ENCODE measurements around the gene PIK3CD.
"Not testable (repeated sequence)": the region's sequence is repeated elsewhere in the genome, so short reads cannot be mapped to it uniquely, and the experiment has no call there.

The PIK3CD gene

DNA sequence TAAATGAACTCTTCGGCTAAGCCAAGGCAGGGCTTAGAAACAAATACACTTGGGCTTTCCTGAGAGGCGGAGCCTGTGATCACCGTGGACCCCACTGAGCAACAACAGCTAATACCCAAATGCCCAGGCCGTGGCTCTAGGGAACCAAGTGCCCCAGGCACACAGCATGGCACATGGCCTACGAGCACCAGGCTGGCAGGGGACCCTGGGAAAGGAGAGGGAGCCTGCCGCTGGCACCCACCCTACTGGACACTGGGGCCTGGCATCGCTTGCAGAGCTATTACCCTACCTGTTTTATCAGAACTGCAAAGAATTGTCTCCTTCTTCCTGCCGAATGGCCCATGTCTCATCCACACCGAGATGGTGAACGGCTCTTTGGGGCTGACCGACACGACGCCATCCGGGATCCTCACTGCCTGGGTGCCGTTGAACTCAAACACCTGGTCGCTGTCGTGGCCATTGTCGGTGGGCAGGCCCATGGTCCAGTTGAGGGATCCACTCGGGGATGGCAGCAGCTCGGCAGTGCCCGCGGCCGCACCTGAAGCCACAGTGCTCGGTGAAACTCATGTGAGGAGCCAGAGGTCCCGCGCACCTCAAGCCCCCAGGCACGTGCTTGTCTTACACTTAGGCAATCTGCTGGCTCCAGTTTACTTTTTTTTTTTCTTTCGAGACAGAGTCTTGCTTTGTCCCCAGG lies 92.7 kb downstream of the PIK3CD start:
- DNase-seq = no peak

DNA sequence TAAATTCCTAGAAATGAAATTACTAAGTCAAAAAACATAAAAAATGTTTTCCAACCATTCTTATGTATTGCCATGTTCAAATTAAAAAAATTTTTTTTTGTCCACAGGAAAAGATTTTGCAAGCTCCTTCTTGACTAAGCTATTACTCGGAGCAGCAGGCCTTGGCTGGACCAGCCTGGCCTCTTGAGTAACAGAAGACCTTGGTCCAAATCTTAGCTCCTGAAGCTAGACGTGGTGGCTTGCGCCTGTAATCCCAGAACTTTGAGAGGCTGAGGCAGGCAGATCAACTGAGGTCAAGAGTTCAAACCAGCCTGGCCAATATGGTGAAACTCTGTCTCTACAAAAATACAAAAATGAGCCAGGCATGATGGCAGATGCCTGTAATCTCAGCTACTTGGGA lies 94.7 kb downstream of the PIK3CD start:
- DNase-seq = no peak

DNA sequence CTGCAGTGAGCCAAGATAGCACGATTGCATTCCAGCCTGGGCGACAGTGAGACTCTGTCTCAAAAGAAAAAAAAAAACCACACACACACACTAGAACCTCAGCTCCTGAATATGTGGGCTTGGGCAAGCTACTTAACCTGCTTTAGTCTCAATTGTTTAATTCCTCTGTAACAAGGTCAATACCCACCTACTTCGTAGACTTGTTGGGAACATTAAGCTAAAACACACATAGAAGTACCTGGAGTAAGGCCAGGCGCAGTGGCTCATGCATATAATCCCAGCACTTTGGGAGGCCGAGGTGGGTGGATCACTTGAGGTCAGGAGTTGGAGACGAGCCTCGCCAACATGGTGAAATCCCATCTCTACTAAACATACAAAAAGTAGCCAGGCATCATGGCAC lies 95.1 kb downstream of the PIK3CD start:
- DNase-seq = no peak

DNA sequence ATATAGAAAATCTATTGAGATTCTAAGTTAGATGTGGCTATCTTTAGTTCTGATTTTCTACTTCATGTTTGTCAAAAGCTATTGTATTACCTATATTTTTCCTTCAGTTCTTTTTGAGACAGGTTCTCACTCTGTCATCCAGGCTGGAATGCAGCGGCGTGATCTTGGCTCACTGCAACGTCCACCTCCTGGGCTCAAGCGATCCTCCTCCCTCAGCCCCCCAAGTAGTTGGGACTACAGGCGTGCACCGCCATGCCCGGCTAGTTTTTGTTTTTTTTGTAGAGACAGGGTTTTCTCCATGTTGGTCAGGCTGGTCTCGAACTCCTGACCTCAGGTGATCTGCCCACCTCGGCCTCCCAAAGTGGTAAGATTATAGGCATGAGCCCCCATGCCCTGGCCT lies 96.9 kb downstream of the PIK3CD start:
- DNase-seq = not testable (repeated sequence)

DNA sequence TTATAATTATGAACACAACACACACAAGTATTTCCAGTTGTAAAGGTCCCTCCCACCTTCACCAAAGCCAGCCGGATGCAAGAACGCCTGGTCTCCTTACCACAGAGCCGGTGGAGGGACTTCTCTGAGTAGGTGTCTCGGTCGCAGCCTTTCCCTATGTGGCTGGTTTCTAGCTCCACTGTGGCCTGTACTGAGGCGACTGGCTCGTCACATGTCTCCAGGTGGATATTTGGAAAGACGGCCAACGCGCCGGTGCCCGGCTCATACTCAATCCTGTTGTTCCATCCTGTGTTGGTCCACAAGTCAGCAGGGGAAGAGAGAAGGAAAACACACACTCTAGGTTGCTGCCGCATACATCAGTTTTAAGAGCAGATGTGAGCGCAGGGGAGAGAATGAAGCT lies 97.8 kb downstream of the PIK3CD start:
- DNase-seq = no peak

DNA sequence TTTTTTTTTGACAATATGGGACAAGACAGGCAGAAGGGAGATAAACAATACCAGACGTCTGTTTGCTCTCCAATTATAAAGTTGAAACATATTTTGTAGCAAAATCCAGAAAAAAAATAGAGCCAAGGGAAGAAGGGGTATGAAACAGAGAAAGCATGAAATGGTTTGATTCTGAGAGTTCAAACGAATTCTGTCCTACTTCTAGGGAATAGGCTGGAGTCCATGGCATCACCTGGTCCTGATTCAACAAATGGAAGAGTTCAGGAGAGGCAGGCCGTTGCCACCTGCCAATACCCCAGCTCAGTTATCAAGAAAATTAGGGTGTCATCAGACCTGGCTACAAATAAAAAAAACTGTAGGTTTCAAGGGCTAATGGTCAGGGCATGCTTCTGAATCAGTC lies 100.4 kb downstream of the PIK3CD start:
- no peak for DNase-seq

DNA sequence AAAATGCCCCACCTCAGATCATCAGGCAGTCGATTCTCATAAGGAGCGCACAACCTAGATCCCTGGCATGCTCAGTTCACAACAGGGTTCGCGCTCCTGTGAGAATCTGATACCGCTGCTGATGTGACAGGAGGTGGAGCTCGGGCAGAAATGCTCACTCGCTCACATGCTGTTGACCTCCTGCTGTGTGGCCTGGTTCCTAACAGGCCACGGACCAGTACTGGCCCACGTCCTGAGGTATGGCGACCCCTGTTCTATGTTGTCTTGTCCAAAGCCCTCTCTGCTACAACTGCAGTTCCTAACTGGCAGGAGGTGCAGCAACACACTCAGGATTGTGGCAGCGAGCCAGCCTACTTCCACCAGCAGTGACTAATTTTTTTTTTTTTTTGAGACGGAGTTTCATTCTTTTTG lies 101.6 kb downstream of the PIK3CD start:
- DNase-seq = no peak

DNA sequence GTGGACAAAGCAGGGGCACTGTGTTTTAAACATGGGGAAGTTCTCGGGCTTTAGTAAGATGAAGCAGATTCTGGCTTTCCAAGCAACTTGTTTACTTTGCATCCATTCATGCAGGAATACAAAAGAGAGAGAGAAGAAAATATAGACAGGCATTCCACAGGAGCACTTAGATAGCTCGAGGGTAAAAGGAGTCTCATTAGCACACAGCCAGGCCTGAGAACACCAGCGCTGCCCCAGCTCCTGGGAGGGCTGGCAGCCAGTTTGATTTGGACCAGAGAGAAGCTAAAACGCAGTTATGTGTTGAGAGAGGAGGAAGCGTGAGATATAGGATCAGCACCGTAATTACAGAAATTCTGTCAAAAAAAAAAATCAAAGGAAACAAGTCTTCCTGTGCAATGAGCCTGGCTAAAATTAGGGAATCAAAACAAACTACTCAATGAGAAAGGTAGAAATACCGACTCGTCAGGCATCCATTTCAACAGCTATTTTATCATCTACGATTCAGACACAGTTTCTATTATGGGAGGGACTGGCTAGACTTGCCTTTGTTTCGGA lies 104.0 kb downstream of the PIK3CD start:
- no peak for DNase-seq

DNA sequence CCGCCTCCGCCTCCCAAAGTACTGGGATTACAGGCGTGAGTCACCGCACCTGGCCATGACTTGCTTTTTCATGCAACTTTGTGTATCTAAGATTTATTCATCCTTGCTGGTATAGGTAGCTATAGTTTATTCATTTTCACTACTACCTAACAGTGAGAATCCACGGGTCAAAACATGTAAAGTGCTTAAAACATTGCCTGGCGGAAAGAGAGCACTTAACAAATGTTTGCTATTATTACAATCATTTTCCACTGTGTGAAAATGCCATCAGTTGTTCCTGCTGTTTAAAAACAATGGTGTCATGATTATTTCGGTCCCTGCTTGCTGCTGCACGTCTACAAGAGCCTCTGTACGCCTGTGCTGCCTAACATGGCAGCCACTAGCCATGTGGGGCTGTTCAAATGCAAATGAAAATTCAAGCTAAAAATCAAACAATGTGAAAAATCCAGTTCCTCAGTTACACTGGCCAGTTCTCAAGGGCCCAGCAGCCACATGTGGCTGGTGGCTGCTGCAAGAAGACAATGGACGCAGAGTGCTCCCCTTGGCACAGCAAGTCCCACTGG lies 107.1 kb downstream of the PIK3CD start:
- DNase-seq = no peak

DNA sequence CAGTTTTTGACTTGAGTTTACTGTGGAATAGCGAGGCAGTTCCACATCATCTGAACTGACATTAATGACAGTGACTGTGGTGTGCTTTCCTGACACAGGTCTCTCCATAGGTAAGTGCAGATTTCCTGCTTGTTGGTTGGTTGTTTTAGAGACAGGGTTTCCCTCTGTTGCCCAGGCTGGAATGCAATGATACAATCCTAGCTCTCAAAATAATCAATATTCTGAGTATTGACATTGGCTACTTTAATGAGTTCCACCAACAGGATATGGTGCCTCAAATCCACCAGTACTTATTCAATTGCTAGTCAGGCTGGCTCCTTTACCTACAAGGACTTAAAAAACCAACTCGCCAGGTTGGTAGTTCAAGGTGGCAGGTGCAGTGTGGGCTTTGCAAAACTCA lies 108.4 kb downstream of the PIK3CD start:
- DNase-seq = no peak

DNA sequence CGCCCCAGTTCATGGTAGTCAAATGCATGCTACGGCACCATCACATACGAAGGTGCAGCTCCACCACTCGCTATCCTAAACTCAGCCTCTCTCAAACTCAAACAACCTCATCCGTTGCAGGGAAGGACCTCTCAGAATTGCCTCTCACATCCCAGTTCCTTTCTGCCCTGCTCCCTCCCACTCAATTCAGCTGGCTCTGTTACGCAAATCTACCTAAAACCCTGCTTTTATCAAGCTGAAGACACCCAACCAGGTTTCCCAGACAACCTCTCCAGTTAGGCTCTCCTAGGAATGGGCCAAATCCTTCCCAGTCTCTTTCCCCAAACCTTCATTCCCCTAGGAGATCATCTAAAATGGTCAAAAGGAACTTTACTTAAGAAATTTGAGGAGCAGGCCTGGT lies 109.3 kb downstream of the PIK3CD start:
- no peak for DNase-seq

DNA sequence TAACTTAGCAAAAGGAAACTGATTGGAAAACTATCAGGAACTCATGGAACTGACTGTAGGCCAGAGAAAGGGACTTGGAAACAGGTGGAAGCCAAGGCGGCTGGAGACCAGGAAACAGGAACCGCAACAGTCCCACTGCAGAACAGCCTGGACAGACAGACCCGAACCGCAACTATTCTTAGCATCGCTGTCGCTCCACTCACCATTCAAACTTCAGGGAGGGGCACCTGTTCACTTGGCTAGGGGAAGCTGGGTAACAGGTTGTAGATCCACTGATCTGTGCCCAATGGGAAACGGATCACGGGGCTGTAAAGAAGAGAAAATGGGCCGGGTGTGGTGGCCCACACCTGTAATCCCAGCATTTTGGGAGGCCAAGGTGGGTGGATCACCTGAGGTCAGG lies 110.3 kb downstream of the PIK3CD start:
- no peak for DNase-seq

DNA sequence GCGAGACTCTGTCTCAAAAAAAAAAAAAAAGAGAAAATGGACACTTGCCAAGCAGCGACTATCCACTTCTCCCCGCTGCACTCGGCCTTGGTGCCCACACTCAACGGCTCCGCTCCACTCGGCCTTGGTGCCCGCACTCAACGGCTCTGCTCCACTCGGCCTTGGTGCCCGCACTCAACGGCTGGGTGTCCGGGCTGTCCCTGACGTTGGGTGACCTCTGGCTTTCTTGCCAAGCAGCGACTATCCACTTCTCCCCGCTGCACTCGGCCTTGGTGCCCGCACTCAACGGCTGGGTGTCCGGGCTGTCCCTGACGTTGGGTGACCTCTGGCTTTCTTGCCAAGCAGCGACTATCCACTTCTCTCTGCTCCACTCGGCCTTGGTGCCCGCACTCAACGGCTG lies 110.9 kb downstream of the PIK3CD start:
- not testable (repeated sequence) for DNase-seq

DNA sequence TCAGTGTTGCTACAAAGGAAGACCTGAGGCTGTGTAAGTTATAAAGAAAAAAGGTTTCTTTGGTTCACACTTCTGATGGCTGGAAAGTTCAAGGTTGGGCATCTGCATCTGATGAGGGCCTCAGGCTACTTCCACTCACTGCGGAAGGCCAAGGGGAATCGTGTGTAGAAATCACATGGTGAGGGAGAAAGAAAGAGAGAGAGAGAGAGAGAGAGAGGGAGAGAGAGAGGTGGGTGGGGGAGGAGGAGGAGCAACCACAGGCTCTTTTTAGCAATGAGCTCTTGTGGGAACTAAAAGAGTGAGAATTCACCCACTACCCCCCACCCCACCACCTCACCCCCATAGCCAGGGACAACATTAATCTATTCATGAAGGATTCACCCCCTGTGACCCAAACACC lies 112.4 kb downstream of the PIK3CD start:
- DNase-seq = no peak

DNA sequence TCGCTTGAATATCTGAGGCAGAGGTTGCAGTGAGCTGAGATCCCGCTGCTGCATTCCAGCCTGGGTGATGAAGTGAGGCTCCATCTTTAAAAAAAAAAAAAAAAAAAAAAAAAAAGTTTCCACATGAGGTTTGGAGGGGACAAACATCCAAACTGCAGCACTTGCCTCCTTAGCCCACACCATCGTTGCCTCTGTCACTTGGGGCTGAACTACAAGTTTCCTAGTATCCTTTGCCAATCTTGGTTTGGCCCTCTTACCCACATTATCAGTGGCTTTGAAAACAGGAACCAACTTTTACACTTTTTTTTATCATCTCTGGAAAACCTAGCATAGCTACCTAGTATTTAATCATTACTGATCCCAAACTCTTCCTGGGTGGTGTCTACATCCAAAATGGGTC lies 113.0 kb downstream of the PIK3CD start:
- DNase-seq = no peak

DNA sequence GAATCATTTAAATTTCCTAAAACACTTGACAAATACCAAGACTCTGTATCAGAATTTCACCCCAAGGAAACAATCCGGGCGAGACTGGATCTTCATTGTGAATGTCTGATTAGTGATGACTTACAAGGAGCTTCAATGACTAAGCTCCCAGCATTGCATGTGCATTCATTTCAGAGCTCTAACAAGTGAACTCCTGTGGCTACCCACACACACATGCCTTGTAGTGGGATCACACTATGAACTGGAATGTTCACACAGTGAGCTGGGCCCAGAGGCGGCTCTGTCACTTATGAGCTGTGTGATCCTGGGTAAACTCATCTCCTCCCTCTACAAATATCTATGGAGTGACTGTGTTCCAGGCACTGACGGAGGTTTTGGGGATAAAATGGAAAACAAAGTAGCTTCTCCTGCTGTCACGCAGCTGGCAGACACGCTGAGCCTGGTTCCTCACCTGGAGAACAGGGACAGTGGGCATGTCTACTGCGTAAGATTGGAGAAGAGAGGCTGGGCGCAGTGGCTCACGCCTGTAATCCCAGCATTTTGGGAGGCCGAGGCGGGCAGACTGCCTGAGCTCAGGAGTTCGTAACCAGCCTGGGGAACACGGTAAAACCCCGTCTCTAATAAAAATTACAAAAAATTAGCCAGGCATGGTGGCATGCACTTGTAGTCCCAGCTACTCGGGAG lies 115.4 kb downstream of the PIK3CD start:
- no peak for DNase-seq

DNA sequence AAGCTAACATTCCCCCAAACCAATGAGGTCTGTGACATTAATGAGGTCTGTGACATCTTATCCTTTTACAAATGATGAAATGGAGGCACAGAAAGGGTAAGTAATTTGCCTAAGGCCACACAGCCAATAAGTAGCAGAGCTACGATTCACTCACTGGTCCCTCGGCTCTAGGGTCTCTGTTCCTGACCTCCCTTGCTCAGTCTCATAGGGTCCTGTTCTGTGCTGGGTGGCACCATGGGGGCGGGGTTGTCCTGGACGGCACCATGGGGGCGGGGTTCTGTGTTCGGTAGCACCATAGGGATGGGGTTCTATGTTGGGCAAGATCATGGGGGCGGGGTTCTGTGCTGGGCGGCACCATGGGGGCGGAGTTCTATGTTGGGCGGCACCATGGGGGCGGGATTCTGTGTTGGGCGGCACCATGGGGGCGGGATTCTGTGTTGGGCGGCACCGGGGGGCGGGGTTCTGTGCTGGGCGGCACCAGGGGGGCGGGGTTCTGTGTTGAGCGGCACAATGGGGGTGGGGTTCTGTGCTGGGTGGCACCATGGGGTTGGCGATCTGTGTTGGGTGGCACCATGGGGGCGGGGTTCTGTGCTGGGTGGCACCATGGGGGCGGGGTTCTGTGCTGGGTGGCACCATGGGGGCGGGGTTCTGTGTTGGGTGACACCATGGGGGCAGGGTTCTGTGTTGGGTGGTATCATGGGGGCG lies 116.6 kb downstream of the PIK3CD start:
- no peak for DNase-seq

DNA sequence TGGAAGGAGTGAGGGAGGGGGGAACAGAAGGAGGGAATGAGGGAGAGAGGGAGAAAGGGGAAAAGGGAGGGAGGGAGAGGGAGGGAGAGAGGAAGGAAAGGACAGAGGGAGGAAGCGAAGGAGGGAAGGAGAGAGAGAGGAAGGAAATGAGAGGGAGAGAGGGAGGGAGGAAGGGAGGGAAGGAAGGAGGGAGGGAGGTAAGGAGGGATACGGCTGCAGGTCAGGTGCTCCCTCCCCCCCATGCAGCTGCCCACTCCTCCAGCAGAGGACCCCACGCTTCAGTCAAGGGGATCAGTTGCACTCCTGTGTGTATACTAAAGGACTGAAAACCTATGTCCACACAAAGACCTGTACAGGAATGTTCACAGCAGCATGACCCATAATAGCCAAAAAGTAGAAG lies 117.5 kb downstream of the PIK3CD start:
- DNase-seq = no peak

DNA sequence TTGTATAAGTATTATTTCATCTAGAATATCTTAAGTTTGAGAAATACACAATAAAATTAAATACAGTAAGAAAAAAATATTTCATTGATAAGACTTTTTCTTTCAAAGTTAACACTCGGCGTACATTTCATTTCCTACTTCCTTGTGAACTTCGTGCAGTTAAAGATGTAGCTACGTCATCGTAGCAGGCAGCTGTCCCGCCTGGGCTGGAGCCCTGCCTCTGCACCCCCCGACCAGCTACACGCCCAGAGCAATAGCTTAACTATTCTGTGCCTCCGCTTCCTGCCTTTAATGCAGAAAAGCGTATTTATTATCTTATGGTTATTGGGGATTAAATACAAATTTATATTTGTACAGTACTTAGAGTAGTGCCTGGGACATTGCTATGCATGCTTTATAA lies 118.8 kb downstream of the PIK3CD start:
- no peak for DNase-seq

DNA sequence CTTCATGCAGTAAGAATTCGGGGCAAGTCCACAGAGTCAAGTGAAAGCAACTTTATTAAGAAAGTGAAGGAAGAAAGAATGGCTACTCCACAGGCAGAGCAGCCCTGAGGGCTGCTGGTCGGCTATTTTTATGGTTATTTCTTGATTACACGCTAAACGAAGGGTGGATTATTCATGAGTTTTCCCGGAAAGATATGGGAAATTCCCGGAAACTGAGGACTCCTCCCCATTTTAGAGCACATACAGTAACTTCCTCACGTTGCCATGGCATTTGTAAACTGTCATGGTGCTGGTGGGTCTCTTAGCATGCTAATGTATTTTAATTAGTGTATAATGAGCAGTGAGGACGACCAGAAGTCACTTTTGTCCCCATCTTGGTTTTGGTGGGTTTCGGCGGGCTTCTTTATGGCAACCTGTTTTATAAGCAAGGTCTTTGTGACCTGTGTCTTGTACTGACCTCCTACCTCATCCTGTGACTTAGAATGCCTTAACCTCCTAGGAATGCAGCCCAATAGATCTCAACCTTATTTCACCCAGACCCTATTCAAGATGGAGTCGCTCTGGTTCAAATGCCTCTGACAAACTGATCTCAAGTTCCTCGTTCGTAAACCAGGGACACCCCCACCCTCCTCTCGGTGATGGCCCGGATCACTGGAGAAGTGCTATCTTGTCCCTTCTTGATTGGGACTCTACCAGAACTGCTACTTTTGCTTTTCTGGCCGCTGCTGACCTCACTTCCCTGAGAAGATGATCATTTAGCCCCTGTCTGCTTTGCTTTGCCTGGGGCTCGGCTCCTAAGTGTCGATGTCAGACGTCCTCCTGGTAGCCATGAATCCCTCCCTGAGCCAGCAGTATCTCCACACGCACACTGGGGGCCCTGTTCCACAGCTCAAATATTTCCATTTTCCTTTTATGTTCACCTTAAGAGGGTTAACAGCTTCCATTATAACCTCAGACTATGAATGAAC lies 123.5 kb downstream of the PIK3CD start:
- no peak for DNase-seq

DNA sequence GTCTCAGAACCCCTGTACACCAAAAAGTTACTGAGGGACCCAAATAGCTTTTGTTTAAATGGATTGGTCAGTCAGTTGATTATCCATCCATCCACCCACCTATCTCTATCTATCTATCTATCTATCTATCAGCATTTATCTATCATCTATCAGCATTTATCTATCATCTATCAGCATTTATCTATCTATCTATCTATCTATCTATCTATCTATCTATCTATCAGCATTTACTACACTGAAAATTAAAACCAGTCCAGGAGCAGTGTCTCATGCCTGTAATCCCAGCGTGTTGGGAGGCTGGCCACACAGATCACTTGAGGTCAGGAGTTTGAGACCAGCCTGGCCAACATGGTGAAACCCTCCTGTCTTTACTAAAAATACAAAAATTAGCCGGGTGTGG lies 125.2 kb downstream of the PIK3CD start:
- no peak for DNase-seq
